GM21515 (cell line): ENCODE measurements around the gene AGTR2.
"Not testable (repeated sequence)": the region's sequence is repeated elsewhere in the genome, so short reads cannot be mapped to it uniquely, and the experiment has no call there.

Experiments
- ATAC-seq: cut with Tn5 transposase; IDR thresholded peaks from one replicate; pipeline ENCODE4 v1.9.1; 2021; ENCODE audit not compliant: unreplicated experiment

Gene AGTR2, protein sequence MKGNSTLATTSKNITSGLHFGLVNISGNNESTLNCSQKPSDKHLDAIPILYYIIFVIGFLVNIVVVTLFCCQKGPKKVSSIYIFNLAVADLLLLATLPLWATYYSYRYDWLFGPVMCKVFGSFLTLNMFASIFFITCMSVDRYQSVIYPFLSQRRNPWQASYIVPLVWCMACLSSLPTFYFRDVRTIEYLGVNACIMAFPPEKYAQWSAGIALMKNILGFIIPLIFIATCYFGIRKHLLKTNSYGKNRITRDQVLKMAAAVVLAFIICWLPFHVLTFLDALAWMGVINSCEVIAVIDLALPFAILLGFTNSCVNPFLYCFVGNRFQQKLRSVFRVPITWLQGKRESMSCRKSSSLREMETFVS

DNA sequence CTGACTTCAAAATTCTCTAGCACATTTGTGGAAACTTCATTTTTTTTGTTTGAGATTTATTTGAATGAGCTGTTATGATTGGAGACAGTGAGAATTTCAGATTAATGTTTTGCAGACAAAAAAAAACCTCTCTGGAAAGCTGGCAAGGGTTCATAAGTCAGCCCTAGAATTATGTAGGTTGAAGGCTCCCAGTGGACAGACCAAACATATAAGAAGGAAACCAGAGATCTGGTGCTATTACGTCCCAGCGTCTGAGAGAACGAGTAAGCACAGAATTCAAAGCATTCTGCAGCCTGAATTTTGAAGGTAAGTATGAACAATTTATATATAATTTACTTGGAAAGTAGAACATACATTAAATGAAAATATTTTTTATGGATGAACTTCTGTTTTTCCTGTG, at the start of gene AGTR2:
AGTR2 (plus strand) TSS at position 234 of the 400 bp plus-strand sequence. CDS start 1,537 bp downstream, outside the sequence.
- ATAC-seq = no peak

DNA sequence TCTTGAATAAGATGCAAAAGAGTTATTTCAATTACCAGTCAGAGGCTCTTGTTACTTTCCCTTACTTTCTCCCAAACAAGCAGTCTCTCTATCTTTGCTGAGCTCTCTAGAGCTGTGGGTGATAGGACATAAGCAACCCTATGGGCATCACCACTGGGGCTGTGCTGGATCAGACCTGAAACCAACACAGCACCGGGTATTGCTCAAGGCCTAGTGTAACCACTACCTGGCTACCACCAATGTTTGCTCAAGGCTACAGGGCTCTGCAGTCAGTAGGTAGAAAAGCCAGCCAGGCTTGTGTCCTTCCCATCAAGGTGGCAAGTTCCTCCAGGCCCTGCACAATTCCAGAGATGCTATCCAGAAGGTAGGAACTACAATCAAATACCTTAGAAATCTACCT, 35.3 kb upstream of the AGTR2 start:
- no peak for ATAC-seq

DNA sequence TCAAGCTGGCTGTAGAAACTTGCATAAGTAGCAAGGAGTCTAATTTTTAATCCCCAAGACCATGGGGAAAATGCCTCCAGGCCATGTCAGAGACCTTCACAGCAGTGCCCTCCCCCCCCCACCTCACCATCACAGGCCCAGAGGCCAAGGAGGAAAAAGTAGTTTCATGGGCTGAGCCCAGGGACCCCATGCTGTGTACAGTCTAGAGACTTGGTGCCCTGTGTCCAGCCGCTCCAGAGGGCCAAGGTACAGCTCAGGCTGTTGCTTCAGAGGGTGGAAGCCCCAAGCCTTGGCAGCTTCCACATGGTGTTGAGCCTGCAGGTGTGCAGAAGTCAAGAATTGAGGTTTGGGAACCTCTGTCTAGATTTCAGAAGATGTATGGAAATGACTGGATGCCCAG, 29.3 kb upstream of the AGTR2 start:
- not testable (repeated sequence) for ATAC-seq

DNA sequence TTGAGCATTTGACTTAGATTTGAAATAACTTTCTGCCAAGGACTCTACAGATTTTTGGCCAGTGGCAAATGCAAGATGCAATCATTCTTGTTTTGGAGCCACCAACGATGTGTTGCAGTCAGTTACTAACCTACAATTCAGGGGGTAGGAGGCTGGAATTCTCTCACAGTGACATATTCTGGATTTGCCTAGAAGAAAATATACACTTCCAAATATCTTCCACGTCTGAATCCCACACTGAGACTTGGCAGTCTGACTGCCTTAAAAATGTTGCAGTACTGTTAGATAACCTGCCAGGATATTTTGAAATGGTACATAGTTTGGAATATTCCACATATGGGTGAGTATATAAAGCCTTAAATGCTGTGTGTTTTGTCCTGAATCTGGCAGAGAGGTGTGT, 27.6 kb upstream of the AGTR2 start:
- no peak for ATAC-seq

DNA sequence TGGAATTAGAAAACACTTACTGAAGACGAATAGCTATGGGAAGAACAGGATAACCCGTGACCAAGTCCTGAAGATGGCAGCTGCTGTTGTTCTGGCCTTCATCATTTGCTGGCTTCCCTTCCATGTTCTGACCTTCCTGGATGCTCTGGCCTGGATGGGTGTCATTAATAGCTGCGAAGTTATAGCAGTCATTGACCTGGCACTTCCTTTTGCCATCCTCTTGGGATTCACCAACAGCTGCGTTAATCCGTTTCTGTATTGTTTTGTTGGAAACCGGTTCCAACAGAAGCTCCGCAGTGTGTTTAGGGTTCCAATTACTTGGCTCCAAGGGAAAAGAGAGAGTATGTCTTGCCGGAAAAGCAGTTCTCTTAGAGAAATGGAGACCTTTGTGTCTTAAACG, 2.4 kb downstream of the AGTR2 start:
- ATAC-seq = no peak

DNA sequence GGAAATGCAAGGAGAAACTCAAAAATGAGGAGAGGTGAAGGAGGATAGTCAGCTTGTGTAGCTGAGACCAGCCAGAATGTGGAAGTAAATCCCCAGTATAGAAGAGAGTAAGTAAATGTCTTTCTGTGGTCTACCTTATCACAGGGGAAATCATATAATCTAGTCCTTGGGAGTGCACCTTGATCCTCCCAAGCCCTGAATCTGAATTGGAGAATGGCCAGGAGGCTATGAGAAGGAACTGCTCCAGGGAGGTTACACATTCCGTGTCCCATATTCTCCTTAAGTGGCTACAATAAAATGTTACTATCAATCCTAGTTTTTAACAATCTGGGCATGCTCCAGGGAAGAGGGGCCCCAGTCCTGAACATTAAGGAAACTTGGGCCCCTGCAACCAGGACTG, 10.8 kb downstream of the AGTR2 start:
- no peak for ATAC-seq

DNA sequence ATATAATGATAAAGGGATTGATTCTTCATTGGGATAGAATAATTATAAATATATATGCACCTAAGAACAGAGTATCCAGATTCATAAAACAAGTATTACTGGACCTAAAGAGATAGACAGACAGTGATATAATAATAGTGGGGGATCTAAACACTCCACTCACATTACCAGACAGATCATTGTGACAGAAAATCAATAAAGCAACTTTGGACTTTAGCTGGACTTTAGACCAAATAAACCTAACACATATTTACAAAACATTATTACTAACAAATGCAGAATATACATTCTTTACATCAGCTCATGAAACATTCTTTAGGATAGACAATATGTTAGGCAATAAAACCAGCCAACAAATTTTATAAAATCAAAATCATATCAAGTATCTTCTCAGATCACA, 14.6 kb downstream of the AGTR2 start:
- no peak for ATAC-seq

DNA sequence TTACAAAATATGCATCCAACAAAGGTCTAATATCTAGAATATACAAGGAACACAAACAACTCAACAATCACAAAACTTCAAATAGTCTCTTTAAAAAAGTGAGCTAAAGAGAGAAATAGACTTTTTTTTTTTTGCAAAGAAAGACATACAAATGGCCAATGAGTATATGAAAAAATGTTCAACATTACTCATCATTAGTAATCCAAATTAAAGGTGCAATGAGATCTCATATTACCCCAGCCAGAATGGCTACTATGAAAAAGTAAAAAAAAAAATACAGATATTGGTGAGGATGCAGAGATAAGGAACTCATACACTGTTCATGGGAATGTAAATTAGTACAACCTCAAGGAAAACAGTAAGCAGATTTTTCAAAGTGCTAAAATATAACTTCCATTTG, 24.1 kb downstream of the AGTR2 start:
- no peak for ATAC-seq

DNA sequence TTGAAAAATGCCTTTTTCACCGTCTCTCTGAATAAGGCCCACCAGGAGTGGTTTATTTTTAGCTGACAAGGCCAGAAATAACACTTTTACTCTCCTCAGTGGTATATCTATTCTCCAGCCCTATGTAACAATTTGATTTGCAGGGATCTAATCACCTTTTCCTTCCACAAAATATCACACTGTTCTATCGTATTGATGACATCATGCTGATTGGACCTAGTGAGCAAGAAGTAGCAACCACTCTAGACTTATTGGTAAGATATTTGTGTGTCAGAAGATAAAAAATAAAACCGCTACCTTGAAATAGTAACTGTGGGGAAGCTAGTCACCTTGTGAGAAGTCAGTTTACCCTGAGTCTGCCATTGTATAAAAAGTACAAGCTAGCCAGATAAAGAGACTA, 27.7 kb downstream of the AGTR2 start:
- ATAC-seq = no peak

DNA sequence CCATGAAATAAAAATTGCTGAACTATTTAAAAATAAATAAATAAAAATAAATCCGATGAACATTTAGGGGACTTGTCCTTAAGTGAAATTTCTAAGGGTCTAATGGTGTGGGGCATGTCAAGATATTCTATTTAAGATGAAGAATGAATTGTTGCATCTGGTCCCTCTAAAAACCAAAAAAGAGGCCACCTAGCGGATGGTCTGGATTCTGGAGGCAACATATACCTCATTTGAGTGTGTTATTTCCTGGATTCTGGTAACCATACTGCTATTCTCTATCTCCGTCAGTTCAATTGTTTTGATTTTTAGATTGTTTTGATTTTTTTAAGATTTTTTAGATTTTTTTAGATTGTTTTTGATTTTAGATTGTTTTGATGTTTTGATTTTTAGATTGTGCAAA, 28.3 kb downstream of the AGTR2 start:
- ATAC-seq = no peak

DNA sequence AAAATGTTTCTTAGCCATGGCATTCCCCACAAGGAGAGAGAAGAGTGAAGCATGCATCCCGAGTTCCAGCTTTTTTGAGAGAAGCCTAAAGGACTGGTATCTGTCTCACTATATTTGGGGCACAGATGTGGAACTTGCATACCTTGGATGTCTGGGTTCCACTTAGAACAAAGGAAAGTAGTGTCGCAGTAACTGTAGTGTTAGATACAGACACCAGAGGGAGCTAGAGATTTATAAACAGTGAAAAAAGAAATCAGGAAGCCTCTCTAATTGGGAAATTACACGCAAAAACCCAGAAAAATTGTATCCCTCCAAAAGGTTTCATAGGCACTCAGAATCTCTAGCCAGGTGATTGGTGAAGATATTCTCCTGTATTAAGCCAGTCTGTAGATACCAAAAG, 34.4 kb downstream of the AGTR2 start:
- ATAC-seq = no peak

DNA sequence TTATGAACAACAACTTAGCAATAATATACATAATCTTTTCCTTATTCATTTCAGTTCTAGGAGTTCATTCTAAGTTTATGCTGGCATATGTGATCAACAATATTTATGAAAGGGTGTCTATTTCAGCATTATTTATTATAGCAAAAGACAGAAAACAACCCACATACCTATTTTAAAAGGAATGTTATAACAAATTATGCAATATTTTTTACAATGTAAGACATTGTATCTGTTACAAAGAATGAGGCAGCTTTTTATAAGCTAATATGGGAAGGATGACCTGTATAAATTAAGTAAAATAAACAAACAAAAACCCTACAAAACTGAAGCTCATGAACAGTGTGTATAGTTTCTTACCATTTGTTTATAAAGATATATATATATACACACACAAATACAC, 42.7 kb downstream of the AGTR2 start:
- no peak for ATAC-seq

DNA sequence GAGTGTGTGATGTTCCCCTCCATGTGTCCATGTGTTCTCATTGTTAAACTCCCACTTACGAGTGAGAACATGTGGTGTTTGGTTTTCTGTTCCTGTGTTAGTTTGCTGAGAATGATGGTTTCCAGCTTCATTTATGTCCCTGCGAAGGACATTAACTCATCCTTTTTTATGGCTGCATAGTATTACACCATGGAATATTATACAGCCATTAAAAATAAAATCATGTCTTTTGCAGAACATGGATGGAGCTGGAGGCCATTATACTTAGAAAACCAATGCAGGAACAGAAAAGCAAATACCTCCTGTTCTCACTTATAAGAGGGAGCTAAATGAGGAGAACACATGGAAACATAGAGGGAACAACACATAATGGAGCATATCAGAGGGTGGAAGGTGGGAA, 46.5 kb downstream of the AGTR2 start:
- ATAC-seq = not testable (repeated sequence)
